Measurements from ENCODE around the gene CATSPERE.

The CATSPERE gene

GRCh38 chr1:244437086-244437468 is 24.0 kb upstream of the CATSPERE start:
- H3K36me3 ChIP-seq (ENCODE audit: insufficient read depth, low read length) = peaks cover 39% of the 10 kb centered on the region; the same call in 1 of the 2 replicates
- no peaks in the 10 kb centered on the region for H3K9me2 ChIP-seq (replicated peaks; ENCODE audit: low read depth, low read length)
- H3K9me3 ChIP-seq (ENCODE audit: insufficient read depth, low read depth, low read length) = no peaks in the 10 kb centered on the region
- no peak for TF ChIP-seq EZH2phosphoT487 (IDR thresholded peaks at IDR 0.05; ENCODE audit: borderline replicate concordance)
- TF ChIP-seq, protein P1, sequence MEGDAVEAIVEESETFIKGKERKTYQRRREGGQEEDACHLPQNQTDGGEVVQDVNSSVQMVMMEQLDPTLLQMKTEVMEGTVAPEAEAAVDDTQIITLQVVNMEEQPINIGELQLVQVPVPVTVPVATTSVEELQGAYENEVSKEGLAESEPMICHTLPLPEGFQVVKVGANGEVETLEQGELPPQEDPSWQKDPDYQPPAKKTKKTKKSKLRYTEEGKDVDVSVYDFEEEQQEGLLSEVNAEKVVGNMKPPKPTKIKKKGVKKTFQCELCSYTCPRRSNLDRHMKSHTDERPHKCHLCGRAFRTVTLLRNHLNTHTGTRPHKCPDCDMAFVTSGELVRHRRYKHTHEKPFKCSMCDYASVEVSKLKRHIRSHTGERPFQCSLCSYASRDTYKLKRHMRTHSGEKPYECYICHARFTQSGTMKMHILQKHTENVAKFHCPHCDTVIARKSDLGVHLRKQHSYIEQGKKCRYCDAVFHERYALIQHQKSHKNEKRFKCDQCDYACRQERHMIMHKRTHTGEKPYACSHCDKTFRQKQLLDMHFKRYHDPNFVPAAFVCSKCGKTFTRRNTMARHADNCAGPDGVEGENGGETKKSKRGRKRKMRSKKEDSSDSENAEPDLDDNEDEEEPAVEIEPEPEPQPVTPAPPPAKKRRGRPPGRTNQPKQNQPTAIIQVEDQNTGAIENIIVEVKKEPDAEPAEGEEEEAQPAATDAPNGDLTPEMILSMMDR (conservative IDR thresholded peaks at IDR 0.05; ENCODE audit: low read length) = no peak
- H3K4me1 ChIP-seq (ENCODE audit: insufficient read depth, low read length, poor library complexity, severe bottlenecking) = peaks cover 10% of the 10 kb centered on the region
- no peak overlapping the region for H3K4me2 ChIP-seq (ENCODE audit: low read depth, low read length, poor library complexity, severe bottlenecking)
- no peak overlapping the region for H3K4me3 ChIP-seq (ENCODE audit: low read length, poor library complexity, severe bottlenecking)
- peaks cover 7% of the 10 kb centered on the region for H4K20me1 ChIP-seq (ENCODE audit: insufficient read depth, low read length, poor library complexity, severe bottlenecking)
- H3F3A ChIP-seq (ENCODE audit: low read depth) = no peaks in the 10 kb centered on the region
- H3K79me2 ChIP-seq (ENCODE audit: insufficient read depth, low read length) = peaks cover 32% of the 10 kb centered on the region
- no peak overlapping the region for H3K9ac ChIP-seq (ENCODE audit: low read depth, low read length, poor library complexity, severe bottlenecking)
- no peaks in the 10 kb centered on the region for H3K27me3 ChIP-seq (ENCODE audit: insufficient read depth, low read length, poor library complexity, severe bottlenecking)
- H2AFZ ChIP-seq (ENCODE audit: low read length) = no peak overlapping the region

GRCh38 chr1:244439391-244440032 is 21.6 kb upstream of the CATSPERE start:
- no peak overlapping the region for H3K4me3 ChIP-seq (ENCODE audit: low read length, poor library complexity, severe bottlenecking)
- H3K9me2 ChIP-seq (replicated peaks; ENCODE audit: low read depth, low read length) = no peaks in the 10 kb centered on the region
- TF ChIP-seq, protein P1 (conservative IDR thresholded peaks at IDR 0.05; ENCODE audit: low read length) = no peak
- no peak for TF ChIP-seq EZH2phosphoT487 (IDR thresholded peaks at IDR 0.05; ENCODE audit: borderline replicate concordance)
- H3K9me3 ChIP-seq (ENCODE audit: insufficient read depth, low read depth, low read length) = no peaks in the 10 kb centered on the region
- no peak overlapping the region for H3K9ac ChIP-seq (ENCODE audit: low read depth, low read length, poor library complexity, severe bottlenecking)
- H3F3A ChIP-seq (ENCODE audit: low read depth) = no peaks in the 10 kb centered on the region
- peaks cover 53% of the 10 kb centered on the region for H3K79me2 ChIP-seq (ENCODE audit: insufficient read depth, low read length)
- no peak overlapping the region for H3K4me2 ChIP-seq (ENCODE audit: low read depth, low read length, poor library complexity, severe bottlenecking)
- peaks cover 10% of the 10 kb centered on the region for H3K4me1 ChIP-seq (ENCODE audit: insufficient read depth, low read length, poor library complexity, severe bottlenecking)
- peaks cover 18% of the 10 kb centered on the region for H4K20me1 ChIP-seq (ENCODE audit: insufficient read depth, low read length, poor library complexity, severe bottlenecking)
- H2AFZ ChIP-seq (ENCODE audit: low read length) = no peak overlapping the region
- no peaks in the 10 kb centered on the region for H3K27me3 ChIP-seq (ENCODE audit: insufficient read depth, low read length, poor library complexity, severe bottlenecking)
- peaks cover 23% of the 10 kb centered on the region; the same call in 1 of the 2 replicates for H3K36me3 ChIP-seq (ENCODE audit: insufficient read depth, low read length)

DNA sequence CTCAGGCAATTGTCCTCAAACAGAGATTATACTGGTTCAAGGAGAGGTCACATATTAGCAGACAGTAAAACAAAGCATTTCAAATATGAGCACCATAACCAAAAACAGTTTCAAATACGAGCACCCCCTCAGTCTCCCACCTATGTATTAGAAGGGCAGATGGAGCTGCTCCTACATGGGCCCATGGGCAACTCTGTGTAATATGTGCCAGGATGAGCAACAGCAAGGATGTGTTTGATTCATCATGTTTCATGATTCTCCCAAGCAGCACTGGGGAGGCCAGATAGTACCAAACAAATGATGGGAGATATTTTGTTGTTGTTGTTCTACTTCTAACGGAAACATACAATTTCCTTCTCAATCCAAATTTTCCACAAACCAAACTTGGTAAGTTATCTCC is 18.2 kb upstream of the CATSPERE start:
- no peak overlapping the region for H3K4me2 ChIP-seq (ENCODE audit: low read depth, low read length, poor library complexity, severe bottlenecking)
- H3K27me3 ChIP-seq (ENCODE audit: insufficient read depth, low read length, poor library complexity, severe bottlenecking) = no peaks in the 10 kb centered on the region
- peaks cover 48% of the 10 kb centered on the region for H4K20me1 ChIP-seq (ENCODE audit: insufficient read depth, low read length, poor library complexity, severe bottlenecking)
- TF ChIP-seq, protein P1 (conservative IDR thresholded peaks at IDR 0.05; ENCODE audit: low read length) = no peak
- no peak for TF ChIP-seq EZH2phosphoT487 (IDR thresholded peaks at IDR 0.05; ENCODE audit: borderline replicate concordance)
- H3K36me3 ChIP-seq (ENCODE audit: insufficient read depth, low read length) = no peaks in the 10 kb centered on the region
- peaks cover 38% of the 10 kb centered on the region for H3K4me1 ChIP-seq (ENCODE audit: insufficient read depth, low read length, poor library complexity, severe bottlenecking)
- no peaks in the 10 kb centered on the region for H3K9me2 ChIP-seq (replicated peaks; ENCODE audit: low read depth, low read length)
- H3K79me2 ChIP-seq (ENCODE audit: insufficient read depth, low read length) = peaks cover 87% of the 10 kb centered on the region
- H2AFZ ChIP-seq (ENCODE audit: low read length) = no peak overlapping the region
- no peak overlapping the region for H3K4me3 ChIP-seq (ENCODE audit: low read length, poor library complexity, severe bottlenecking)
- H3K9me3 ChIP-seq (ENCODE audit: insufficient read depth, low read depth, low read length) = no peaks in the 10 kb centered on the region
- no peaks in the 10 kb centered on the region for H3F3A ChIP-seq (ENCODE audit: low read depth)
- H3K9ac ChIP-seq (ENCODE audit: low read depth, low read length, poor library complexity, severe bottlenecking) = no peak overlapping the region

All from Loucy (cell line).